Mesothelial cell of epicardium (in vitro differentiated cells): ENCODE results near the gene DPF3. TPM values are rescaled to one million over a fixed set of nuclear protein-coding genes. Genes with fewer than 3 reads are reported as not detected.

Experiments
- DNase-seq, 2 experiments: peaks; one replicate each; pipeline ENCODE4 v3.0.0; 2021; ENCODE audit warnings: low spot score in 2 of 2; ENCODE audit not compliant: unreplicated experiment in 2 of 2
- H3K27ac Mint-ChIP-seq: 2 replicates; pipeline ENCODE4 v1.8.0; 2021; ENCODE audit warnings: mixed read lengths
- H3K27me3 Mint-ChIP-seq: 2 replicates; pipeline ENCODE4 v1.8.0; 2021; ENCODE audit warnings: low read depth, mixed read lengths
- H3K36me3 Mint-ChIP-seq: 2 replicates; pipeline ENCODE4 v1.8.0; 2021; ENCODE audit warnings: mixed read lengths
- H3K4me1 Mint-ChIP-seq: 2 replicates; pipeline ENCODE4 v1.8.0; 2021; ENCODE audit warnings: mixed read lengths
- H3K4me3 Mint-ChIP-seq: 2 replicates; pipeline ENCODE4 v1.8.0; 2021; ENCODE audit warnings: mild to moderate bottlenecking, moderate library complexity, mixed read lengths
- H3K9me3 Mint-ChIP-seq: 2 replicates; pipeline ENCODE4 v1.8.0; 2021; ENCODE audit warnings: mixed read lengths
- CTCF ChIP-seq: fragments of 200-600 bp; sonication (generic); IDR thresholded peaks from one replicate; pipeline ENCODE4 v1.5.0; 2021; ENCODE audit warnings: antibody characterized with exemption; ENCODE audit not compliant: unreplicated experiment
- total RNA-seq: library from RNA; stranded (reverse); gene quantifications from 3 replicates; pipeline ENCODE4 v1.2.1, GENCODE V29; 2021

Gene DPF3
- total RNA-seq, 1 donor from 2014 or later, result 1.3 TPM

GRCh38 chr14:72839753-72840607 lies 53.9 kb downstream of the DPF3 start:
- H3K27ac Mint-ChIP-seq, result no peak overlapping the region
- no peaks in the 10 kb centered on the region for H3K9me3 Mint-ChIP-seq
- H3K36me3 Mint-ChIP-seq, result no peaks in the 10 kb centered on the region
- TF ChIP-seq CTCF, result no peak
- peaks cover 16% of the 10 kb centered on the region for H3K27me3 Mint-ChIP-seq
- no peak overlapping the region for H3K4me3 Mint-ChIP-seq
- DNase-seq, result no peak
- H3K4me1 Mint-ChIP-seq, result no peaks in the 10 kb centered on the region

- no peaks in the 10 kb centered on the region for H3K4me1 Mint-ChIP-seq
- H3K27me3 Mint-ChIP-seq, result peaks cover 16% of the 10 kb centered on the region
- no peak overlapping the region for H3K4me3 Mint-ChIP-seq
- H3K9me3 Mint-ChIP-seq, result peaks cover 3% of the 10 kb centered on the region
- no peak for DNase-seq
- TF ChIP-seq CTCF, result no peak
- no peak overlapping the region for H3K27ac Mint-ChIP-seq
- H3K36me3 Mint-ChIP-seq, result no peaks in the 10 kb centered on the region
These were observed 54.5 kb downstream of the DPF3 start for GRCh38 chr14:72839351-72839750.

GRCh38 chr14:72836085-72836484 lies 57.8 kb downstream of the DPF3 start:
- no peak for TF ChIP-seq CTCF
- no peak overlapping the region for H3K4me3 Mint-ChIP-seq
- peaks cover 4% of the 10 kb centered on the region for H3K4me1 Mint-ChIP-seq
- peaks cover 32% of the 10 kb centered on the region for H3K27me3 Mint-ChIP-seq
- H3K36me3 Mint-ChIP-seq, result no peaks in the 10 kb centered on the region
- peaks cover 3% of the 10 kb centered on the region for H3K9me3 Mint-ChIP-seq
- H3K27ac Mint-ChIP-seq, result no peak overlapping the region
- no peak for DNase-seq

- peaks cover 9% of the 10 kb centered on the region for H3K4me1 Mint-ChIP-seq
- no peak for TF ChIP-seq CTCF
- no peak overlapping the region for H3K27ac Mint-ChIP-seq
- no peak overlapping the region for H3K4me3 Mint-ChIP-seq
- no peaks in the 10 kb centered on the region for H3K36me3 Mint-ChIP-seq
- H3K27me3 Mint-ChIP-seq, result peaks cover 39% of the 10 kb centered on the region
- peaks cover 3% of the 10 kb centered on the region for H3K9me3 Mint-ChIP-seq
- no peak for DNase-seq
These were observed 60.7 kb downstream of the DPF3 start for GRCh38 chr14:72833174-72833573.

GRCh38 chr14:72830786-72831594 lies 62.9 kb downstream of the DPF3 start:
- Mint-ChIP-seq H3K36me3 (no peaks in the 10 kb centered on the region), H3K9me3 (peaks cover 3% of the 10 kb centered on the region), H3K27me3 (peaks cover 41% of the 10 kb centered on the region), H3K27ac (no peak overlapping the region), H3K4me1 (peaks cover 15% of the 10 kb centered on the region), H3K4me3 (no peak overlapping the region)
- DNase-seq, result no peak
- no peak for TF ChIP-seq CTCF
